PC-3 (cell line): ENCODE data around the gene P2RY14. TPM values are rescaled to one million over a fixed set of nuclear protein-coding genes. Genes with fewer than 3 reads are reported as not detected.
A peak's percentile ranks its signal among the peaks of the same experiment; 100 is the strongest.

Experiments
- ATAC-seq: fragments of 200-7000 bp; cut with Tn5 transposase; 2 replicates; pipeline ENCODE4 v1.9.1; 2020; ENCODE audit warnings: mild to moderate bottlenecking, moderate library complexity
- BruUV-seq: library from RNA; stranded (reverse); fragments of 400-500 nt; replicated peaks from 2 replicates; lab custom pipeline; 2021; lab: Mats Ljungman, UMichigan
- CTCF ChIA-PET: fragments of 300-600 bp; sonication (Branson Sonifier 250); formaldehyde crosslinking; loops from one replicate; lab custom pipeline; 2022; ENCODE audit warnings: antibody characterized with exemption; lab: Charles Lee
- POLR2A ChIA-PET: fragments of 300-600 bp; sonication (Branson Sonifier 250); formaldehyde crosslinking; loops from one replicate; lab custom pipeline; 2022; ENCODE audit warnings: antibody characterized with exemption; ENCODE audit not compliant: unreplicated experiment; lab: Charles Lee
- DNase-seq: peaks from one replicate; pipeline ENCODE4 v3.0.0-alpha.2; 2015
- H2AFZ ChIP-seq: fragments of 300-600 bp; sonication (generic); 2 replicates; pipeline ENCODE4 v1.6.0; 2016; ENCODE audit warnings: antibody characterized with exemption, low read length
- H3F3A ChIP-seq: fragments of 300-600 bp; sonication (generic); one replicate; pipeline ENCODE4 v1.6.0; 2017; ENCODE audit warnings: antibody characterized with exemption, low read length, control low read depth, mild to moderate bottlenecking; ENCODE audit not compliant: unreplicated experiment
- H3K27ac ChIP-seq: fragments of 300-600 bp; sonication (generic); 2 replicates; pipeline ENCODE4 v1.5.1; 2016; ENCODE audit warnings: mild to moderate bottlenecking, low read length
- H3K27me3 ChIP-seq: fragments of 300-600 bp; sonication (generic); 2 replicates; pipeline ENCODE4 v1.6.1; 2016; ENCODE audit warnings: low read length, mixed read lengths
- H3K36me3 ChIP-seq: fragments of 300-600 bp; sonication (generic); 2 replicates; pipeline ENCODE4 v1.6.1; 2016; ENCODE audit warnings: low read depth, mixed run types, low read length, mixed read lengths
- H3K4me1 ChIP-seq: fragments of 300-600 bp; sonication (generic); 2 replicates; pipeline ENCODE4 v1.5.1; 2016; ENCODE audit warnings: low read length; ENCODE audit not compliant: insufficient read depth
- H3K4me2 ChIP-seq: fragments of 300-600 bp; sonication (generic); 2 replicates; pipeline ENCODE4 v1.6.0; 2016; ENCODE audit warnings: low read length
- H3K4me3 ChIP-seq: fragments of 300-600 bp; sonication (generic); 2 replicates; pipeline ENCODE4 v1.5.1; 2016; ENCODE audit warnings: mild to moderate bottlenecking, low read length, mixed read lengths
- H3K79me2 ChIP-seq: fragments of 300-600 bp; sonication (generic); 2 replicates; pipeline ENCODE4 v1.6.1; 2017; ENCODE audit warnings: low read length, mixed read lengths
- H3K9ac ChIP-seq: fragments of 300-600 bp; sonication (generic); 2 replicates; pipeline ENCODE4 v1.6.0; 2016; ENCODE audit warnings: mild to moderate bottlenecking, low read length
- H3K9me2 ChIP-seq: fragments of 300-600 bp; sonication (generic); replicated peaks from 2 replicates; pipeline ENCODE4 v1.6.1; 2016; ENCODE audit warnings: mixed run types, low read length, mixed read lengths
- H3K9me3 ChIP-seq: fragments of 300-600 bp; sonication (generic); 2 replicates; pipeline ENCODE4 v1.6.1; 2016; ENCODE audit warnings: low read length, mixed read lengths
- H4K20me1 ChIP-seq: fragments of 300-600 bp; sonication (generic); 2 replicates; pipeline ENCODE4 v1.6.1; 2016; ENCODE audit warnings: low read length, mixed read lengths
- CTCF ChIP-seq: fragments of 300-600 bp; sonication (generic); conservative IDR thresholded peaks from 2 replicates; pipeline ENCODE4 v1.5.1; 2017; ENCODE audit warnings: antibody characterized with exemption, low read depth, mild to moderate bottlenecking, low read length
- EZH2 ChIP-seq: fragments of 300-600 bp; sonication (generic); IDR thresholded peaks from one replicate; pipeline ENCODE4 v1.6.1; 2017; ENCODE audit warnings: antibody characterized with exemption, mild to moderate bottlenecking, low read length; ENCODE audit not compliant: unreplicated experiment
- EZH2phosphoT487 ChIP-seq: fragments of 300-600 bp; sonication (generic); IDR thresholded peaks from 2 replicates; pipeline ENCODE4 v1.6.1; 2018; ENCODE audit warnings: mild to moderate bottlenecking, antibody characterized with exemption, low read length, borderline replicate concordance
- intact Hi-C: fragments of 100-400 bp; cut with micrococcal nuclease; formaldehyde crosslinking; loops from 2 replicates; pipeline ENCODE4 v1.9.0; 2023
- total RNA-seq: library from RNA; depleted of rRNA; stranded (reverse); fragments of >200 nt; gene quantifications from 2 replicates; pipeline ENCODE4 v1.2.3, GENCODE V29; 2014

Gene P2RY14
- total RNA-seq, 1 experiment from 2014 or later = not detected

DNA sequence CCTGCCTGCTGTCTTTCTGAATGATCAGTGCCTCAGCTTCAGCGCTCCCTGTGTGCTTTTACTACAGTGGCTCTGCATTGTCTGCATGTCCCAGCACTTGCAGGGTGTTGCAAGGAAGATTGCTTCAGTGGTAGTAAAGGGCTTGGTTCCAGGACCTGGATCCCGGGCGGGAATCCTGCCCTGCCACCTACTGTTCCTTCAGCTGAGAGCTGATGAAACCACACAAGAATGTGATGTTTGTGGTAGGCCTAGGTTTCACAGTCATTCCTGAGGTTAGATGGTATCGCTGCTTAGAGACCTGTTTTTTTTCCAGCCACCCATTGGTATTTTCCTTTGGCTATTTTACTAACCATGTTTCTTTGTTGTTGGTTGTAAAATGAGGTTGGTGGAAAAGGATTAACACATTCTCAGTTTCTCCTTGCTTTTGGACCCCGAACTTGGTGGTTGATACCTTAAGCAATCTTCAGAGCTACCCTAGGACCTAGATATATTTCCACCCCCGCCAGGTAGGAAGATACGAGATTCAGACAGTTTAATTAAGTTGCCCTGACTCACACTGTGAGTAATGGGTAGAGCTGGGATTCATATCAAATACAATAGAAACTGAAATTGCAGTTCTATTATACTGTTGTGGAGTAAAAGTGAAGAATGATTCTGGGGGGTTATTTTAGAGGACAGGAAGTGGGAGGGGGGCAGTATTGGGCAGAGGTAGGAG is 26.9 kb upstream of the P2RY14 start:
- BruUV-seq = no TSS peak
- H3K27me3 ChIP-seq = no peaks in the 10 kb centered on the region
- peaks cover 21% of the 10 kb centered on the region for H3F3A ChIP-seq
- no peaks in the 10 kb centered on the region for H4K20me1 ChIP-seq
- ChIA-PET CTCF (interaction anchor here (0.5 to 1.3 kb wide), 5 partner anchors 11 to 129 kb away, joined by 3 to 16 read pairs (median 3); no protein-coding TSS in a partner anchor), POLR2A (interaction anchor here (0.5 to 1.3 kb wide), 5 partner anchors 11 to 854 kb away, joined by 3 to 10 read pairs (median 3); partner anchors contain the start of gene GPR87)
- TF ChIP-seq EZH2phosphoT487 (no peak), CTCF (peak; percentile 43)
- peak overlapping the region; percentile 62 for H3K4me3 ChIP-seq
- H3K4me2 ChIP-seq = peak overlapping the region; percentile 85
- intact Hi-C loops = loop anchor here (1.0 to 2.0 kb wide), 5 partner anchors 11 to 129 kb away; partner anchors contain the start of gene GPR87
- peaks cover 84% of the 10 kb centered on the region for H3K4me1 ChIP-seq
- peaks cover 7% of the 10 kb centered on the region; the same call in 1 of the 2 replicates for H3K36me3 ChIP-seq
- ATAC-seq (peak; percentile 79), DNase-seq (peak; percentile 98)
- peak overlapping the region; percentile 64 for H2AFZ ChIP-seq
- H3K9me3 ChIP-seq = no peaks in the 10 kb centered on the region
- H3K79me2 ChIP-seq = peaks cover 68% of the 10 kb centered on the region
- H3K27ac ChIP-seq = peak overlapping the region; percentile 95
- no peaks in the 10 kb centered on the region for H3K9me2 ChIP-seq
- H3K9ac ChIP-seq = peak overlapping the region; percentile 57

DNA sequence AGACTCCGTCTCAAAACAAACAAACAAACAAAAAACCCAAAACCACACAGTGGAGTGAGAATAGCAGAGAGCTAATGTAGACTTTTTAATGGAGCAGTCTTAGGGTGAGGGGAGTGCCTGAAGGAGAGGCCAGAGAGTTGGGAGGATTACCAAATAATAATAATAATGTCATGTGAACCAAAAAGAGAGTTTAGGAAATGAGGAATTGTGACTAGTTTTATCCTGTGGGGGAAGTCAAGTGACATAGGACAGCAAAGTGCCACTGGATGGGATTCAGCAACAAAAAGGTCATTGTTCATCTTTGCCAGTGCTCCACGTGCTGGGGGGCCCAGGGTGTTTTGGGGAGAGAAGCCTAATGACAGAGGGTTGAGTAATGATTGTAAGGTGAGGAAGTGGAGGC is 25.4 kb upstream of the P2RY14 start:
- H3K27ac ChIP-seq = peak overlapping the region; percentile 95
- POLR2A ChIA-PET = no interaction called here
- no peaks in the 10 kb centered on the region for H3K9me2 ChIP-seq
- no peaks in the 10 kb centered on the region for H3K27me3 ChIP-seq
- peaks cover 72% of the 10 kb centered on the region for H3K4me1 ChIP-seq
- BruUV-seq = no TSS peak
- H3K36me3 ChIP-seq = peaks cover 13% of the 10 kb centered on the region
- H3F3A ChIP-seq = peaks cover 21% of the 10 kb centered on the region
- TF ChIP-seq EZH2 = no peak
- no peak for TF ChIP-seq CTCF
- no peak for TF ChIP-seq EZH2phosphoT487
- peak overlapping the region; percentile 57 for H3K9ac ChIP-seq
- H3K4me2 ChIP-seq = peak overlapping the region; percentile 85
- peaks cover 57% of the 10 kb centered on the region for H3K79me2 ChIP-seq
- H3K9me3 ChIP-seq = no peaks in the 10 kb centered on the region
- ATAC-seq (no peak), DNase-seq (peak; percentile 45)
- CTCF ChIA-PET = no interaction called here
- intact Hi-C loops = loop anchor here (2.0 kb wide), 1 partner anchor 121 kb away; no protein-coding TSS in a partner anchor
- H4K20me1 ChIP-seq = no peaks in the 10 kb centered on the region
- H2AFZ ChIP-seq = no peak overlapping the region
- H3K4me3 ChIP-seq = no peak overlapping the region

GRCh38 chr3:151301787-151302186 is 23.4 kb upstream of the P2RY14 start:
- H3K4me1 ChIP-seq = peaks cover 53% of the 10 kb centered on the region
- ChIA-PET CTCF (interaction anchor here (0.7 kb wide), 1 partner anchor 132 kb away, joined by 4 read pairs; no protein-coding TSS in a partner anchor), POLR2A (no interaction called here)
- H3K36me3 ChIP-seq = peaks cover 16% of the 10 kb centered on the region
- peak overlapping the region; percentile 17 for H3K9ac ChIP-seq
- BruUV-seq = no TSS peak
- DNase-seq = peak; percentile 89
- no peaks in the 10 kb centered on the region for H3K27me3 ChIP-seq
- peaks cover 39% of the 10 kb centered on the region for H3K79me2 ChIP-seq
- peak overlapping the region; percentile 37; the same call in 1 of the 2 replicates for H3K4me3 ChIP-seq
- H3K9me3 ChIP-seq = no peaks in the 10 kb centered on the region
- peak overlapping the region; percentile 67 for H3K4me2 ChIP-seq
- intact Hi-C loops = loop anchor here (1.0 kb wide), 1 partner anchor 26 kb away; no protein-coding TSS in a partner anchor
- TF ChIP-seq EZH2 (no peak), CTCF (no peak), EZH2phosphoT487 (no peak)
- no peaks in the 10 kb centered on the region for H4K20me1 ChIP-seq
- no peak overlapping the region for H2AFZ ChIP-seq
- peak; percentile 49 for ATAC-seq
- H3F3A ChIP-seq = peaks cover 17% of the 10 kb centered on the region
- no peaks in the 10 kb centered on the region for H3K9me2 ChIP-seq
- H3K27ac ChIP-seq = peak overlapping the region; percentile 95
